ENCODE data around the gene NRDE2. TPM values are rescaled to one million over a fixed set of nuclear protein-coding genes. Genes with fewer than 3 reads are reported as not detected.
"Not testable (repeated sequence)": the region's sequence is repeated elsewhere in the genome, so short reads cannot be mapped to it uniquely, and the experiment has no call there.

The NRDE2 gene
- total RNA-seq, 1 experiment from 2014 or later: 8.6 TPM

DNA sequence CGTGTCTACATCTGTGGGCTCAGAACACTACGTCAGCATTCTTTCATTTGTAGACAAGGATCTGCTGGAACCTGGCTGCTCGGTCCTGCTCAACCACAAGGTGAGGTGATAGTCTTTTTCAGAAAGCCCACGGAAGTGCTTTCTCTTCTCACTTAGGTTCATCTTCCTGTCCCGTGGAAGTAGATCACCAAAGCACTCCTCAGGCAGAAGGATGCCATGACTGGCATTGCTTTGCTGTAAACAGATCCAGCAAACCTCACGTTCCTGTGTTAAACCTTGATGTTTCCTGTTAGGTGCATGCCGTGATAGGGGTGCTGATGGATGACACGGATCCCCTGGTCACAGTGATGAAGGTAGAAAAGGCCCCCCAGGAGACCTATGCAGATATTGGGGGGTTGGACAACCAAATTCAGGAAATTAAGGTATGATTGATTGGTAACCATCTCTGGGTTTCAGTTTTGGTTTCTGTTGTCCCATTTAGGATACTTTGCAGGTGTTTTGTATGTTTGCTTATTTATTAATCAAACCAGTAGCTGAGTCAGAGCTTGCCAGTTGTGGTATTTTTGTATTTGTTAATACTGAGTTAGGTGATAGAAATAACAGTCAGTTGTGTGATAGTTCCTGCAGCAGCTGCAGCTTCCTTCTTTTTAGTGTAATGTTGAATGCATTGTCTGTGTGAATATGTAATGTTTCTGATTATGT is 67.8 kb downstream of the NRDE2 start:
- no peak for DNase-seq (ENCODE audit: low read depth in 1 of 2, low spot score in 2 of 2)

DNA sequence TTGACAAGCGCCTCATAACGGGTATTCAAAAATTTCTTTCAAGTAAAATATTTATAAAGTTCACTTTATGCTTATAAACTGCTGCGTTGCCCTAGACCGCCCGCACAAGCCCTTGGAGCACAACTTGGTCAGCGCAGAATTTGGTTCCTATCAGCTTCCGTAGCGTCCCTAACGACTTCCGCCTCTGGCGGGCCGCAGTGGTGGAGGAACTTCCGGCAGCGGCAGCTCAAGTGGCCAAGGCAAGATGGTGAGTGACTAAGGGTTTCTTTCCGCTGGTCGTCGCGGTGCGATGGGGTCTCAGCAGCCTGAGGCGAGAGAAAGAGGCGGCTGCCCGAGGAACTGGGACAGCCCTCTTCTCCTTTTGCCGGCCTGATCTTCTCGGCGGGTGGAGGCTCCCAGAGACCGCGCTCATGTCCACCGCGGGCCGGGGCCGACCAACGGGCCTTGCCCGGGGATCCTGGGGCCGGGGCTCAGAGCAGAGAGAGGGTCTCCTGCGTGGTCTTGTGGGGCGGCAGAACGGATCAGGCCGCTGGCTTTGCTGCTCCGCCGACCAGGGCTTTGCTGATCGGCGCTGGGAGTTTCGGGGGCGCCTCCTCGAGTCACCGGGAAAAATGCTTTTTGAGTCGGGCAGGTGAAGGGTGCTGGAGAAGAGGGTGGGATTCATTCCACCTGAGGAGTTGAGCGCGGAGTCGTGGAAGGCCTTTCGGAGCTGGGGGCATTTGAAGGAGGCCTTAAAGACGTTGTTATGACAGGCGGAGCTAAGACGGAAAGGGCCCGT is 75.2 kb downstream of the NRDE2 start, which contains the start of gene PSMC1:
Gene PSMC1 (plus strand): TSS at position 200 of the 778 bp plus-strand sequence. CDS start 45 bp downstream, at position 245.
- peaks cover 8% of the 10 kb centered on the region; the same call in 1 of the 2 replicates for H3K4me1 ChIP-seq (replicated peaks)
- H3K36me3 ChIP-seq: peaks cover 47% of the 10 kb centered on the region
- H3K27me3 ChIP-seq (replicated peaks): no peaks in the 10 kb centered on the region
- peak within 1 kb of the TSS; percentile 87 for H3K4me3 ChIP-seq
- H3K9me3 ChIP-seq (replicated peaks): no peaks in the 10 kb centered on the region
- H3K27ac ChIP-seq: peak within 1 kb of the TSS; percentile 97
- DNase-seq (ENCODE audit: low read depth in 1 of 2, low spot score in 2 of 2): peak; percentile 73 to 90

More for the DNA sequence above, 67.8 kb downstream of the NRDE2 start:
- H3K9me3 ChIP-seq (replicated peaks): no peaks in the 10 kb centered on the region
- H3K27ac ChIP-seq: no peak overlapping the region
- no peak overlapping the region for H3K4me3 ChIP-seq
- H3K4me1 ChIP-seq (replicated peaks): no peaks in the 10 kb centered on the region
- no peaks in the 10 kb centered on the region for H3K27me3 ChIP-seq (replicated peaks)
- peaks cover 90% of the 10 kb centered on the region for H3K36me3 ChIP-seq

DNA sequence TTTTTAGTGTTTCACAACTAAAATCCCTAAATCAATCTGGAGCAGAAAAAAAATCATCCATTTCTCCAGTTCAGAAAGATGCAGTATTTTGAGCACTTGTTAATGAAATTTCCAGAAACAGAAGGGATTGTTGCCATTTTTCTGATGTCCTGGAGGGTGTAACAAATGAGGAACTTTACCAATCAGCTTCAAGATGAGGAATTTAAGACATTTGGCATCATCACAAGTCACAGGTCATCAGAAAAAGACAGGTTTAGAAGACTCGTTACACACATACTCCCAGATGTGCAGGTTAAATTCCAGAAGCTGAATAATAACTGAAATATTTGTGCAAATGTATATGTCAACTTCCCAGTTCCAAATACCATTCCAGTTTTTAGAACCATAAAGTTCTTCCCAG is 75.9 kb downstream of the NRDE2 start:
- DNase-seq (ENCODE audit: low read depth in 1 of 2, low spot score in 2 of 2): no peak
- H3K4me1 ChIP-seq (replicated peaks): peaks cover 8% of the 10 kb centered on the region; the same call in 1 of the 2 replicates
- H3K27me3 ChIP-seq (replicated peaks): no peaks in the 10 kb centered on the region
- H3K36me3 ChIP-seq: peaks cover 40% of the 10 kb centered on the region
- no peaks in the 10 kb centered on the region for H3K9me3 ChIP-seq (replicated peaks)
- peak overlapping the region; percentile 87 for H3K4me3 ChIP-seq
- H3K27ac ChIP-seq: peak overlapping the region; percentile 97; the same call in 1 of the 2 replicates

DNA sequence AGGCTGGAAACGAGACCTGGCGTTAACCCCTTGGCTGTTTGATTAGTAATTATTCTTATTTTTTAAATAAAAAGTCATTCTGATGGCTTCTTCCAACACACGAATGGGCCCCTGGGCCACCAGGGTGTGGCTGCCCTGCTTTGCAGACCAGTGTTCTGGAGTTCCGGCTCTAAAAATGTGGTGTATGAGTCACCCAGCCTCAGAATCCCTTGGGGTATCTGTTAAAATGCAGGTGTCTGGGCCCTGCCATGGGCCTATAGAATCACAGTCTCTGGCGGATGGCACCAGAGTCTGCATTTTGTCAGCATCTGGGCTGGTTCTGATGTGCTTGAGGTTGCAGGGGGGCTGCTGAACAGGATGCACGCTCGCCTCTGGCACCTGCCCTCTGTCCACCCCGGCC is 77.9 kb downstream of the NRDE2 start:
- Histone ChIP-seq H3K27ac (no peak overlapping the region), H3K27me3 (replicated peaks) (no peaks in the 10 kb centered on the region), H3K36me3 (peaks cover 20% of the 10 kb centered on the region), H3K4me1 (replicated peaks) (peaks cover 8% of the 10 kb centered on the region; the same call in 1 of the 2 replicates), H3K9me3 (replicated peaks) (no peaks in the 10 kb centered on the region), H3K4me3 (no peak overlapping the region)
- DNase-seq (ENCODE audit: low read depth in 1 of 2, low spot score in 2 of 2): no peak

DNA sequence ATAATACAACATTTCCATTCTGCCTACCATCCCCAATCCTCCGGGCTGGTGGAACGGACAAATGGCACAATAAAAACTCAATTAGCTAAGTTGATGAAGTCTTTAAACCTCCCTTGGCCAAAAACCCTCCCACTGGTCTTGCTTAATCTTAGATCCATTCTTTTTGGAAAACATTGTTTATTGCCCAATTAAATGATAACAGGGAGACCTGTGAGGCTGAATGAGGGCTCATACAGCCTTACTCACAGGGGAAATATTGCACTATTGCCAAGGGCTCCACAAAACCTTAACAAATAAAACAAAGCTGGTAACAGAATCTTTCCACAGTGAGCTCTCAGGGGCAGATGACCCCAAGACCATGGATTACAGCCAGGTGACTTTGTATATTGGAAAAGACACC is 83.1 kb downstream of the NRDE2 start:
- no peak for DNase-seq (ENCODE audit: low read depth in 1 of 2, low spot score in 2 of 2)

GRCh38 chr14:90247441-90247840 is 84.3 kb downstream of the NRDE2 start:
- not testable (repeated sequence) for H3K4me1 ChIP-seq (replicated peaks); DNase-seq (ENCODE audit: low read depth in 1 of 2, low spot score in 2 of 2); H3K4me3 ChIP-seq; H3K27ac ChIP-seq; H3K36me3 ChIP-seq; H3K9me3 ChIP-seq (replicated peaks); H3K27me3 ChIP-seq (replicated peaks)

More for the DNA sequence above, 83.1 kb downstream of the NRDE2 start:
- Histone ChIP-seq H3K4me3 (no peak overlapping the region), H3K27ac (no peak overlapping the region), H3K36me3 (no peaks in the 10 kb centered on the region), H3K4me1 (replicated peaks) (no peaks in the 10 kb centered on the region), H3K9me3 (replicated peaks) (no peaks in the 10 kb centered on the region), H3K27me3 (replicated peaks) (no peaks in the 10 kb centered on the region)

DNA sequence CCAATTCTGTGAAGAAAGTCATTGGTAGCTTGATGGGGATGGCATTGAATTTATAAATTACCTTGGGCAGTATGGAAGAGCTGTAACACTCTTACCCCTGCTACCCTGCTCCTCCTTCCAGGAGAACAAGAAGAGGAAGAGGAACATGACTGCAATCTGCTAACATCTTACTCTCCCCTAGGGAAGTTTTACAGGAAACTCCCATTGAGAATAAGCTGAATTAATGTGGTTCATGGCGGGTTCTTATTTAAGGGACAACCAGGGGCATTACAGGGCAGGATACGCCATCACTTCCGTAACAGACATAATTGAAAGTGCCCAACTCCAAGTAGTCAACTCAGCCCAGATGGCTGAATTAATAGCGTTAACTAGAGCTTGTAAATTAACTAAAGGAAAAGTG is 84.8 kb downstream of the NRDE2 start:
- H3K4me1 ChIP-seq (replicated peaks): no peaks in the 10 kb centered on the region
- no peak for DNase-seq (ENCODE audit: low read depth in 1 of 2, low spot score in 2 of 2)
- H3K27me3 ChIP-seq (replicated peaks): no peaks in the 10 kb centered on the region
- H3K27ac ChIP-seq: no peak overlapping the region
- no peaks in the 10 kb centered on the region for H3K9me3 ChIP-seq (replicated peaks)
- H3K4me3 ChIP-seq: no peak overlapping the region
- no peaks in the 10 kb centered on the region for H3K36me3 ChIP-seq

GRCh38 chr14:90242444-90242843 is 89.3 kb downstream of the NRDE2 start:
- Histone ChIP-seq H3K9me3 (replicated peaks) (peaks cover 6% of the 10 kb centered on the region), H3K27me3 (replicated peaks) (no peaks in the 10 kb centered on the region), H3K36me3 (no peaks in the 10 kb centered on the region), H3K4me1 (replicated peaks) (no peaks in the 10 kb centered on the region), H3K4me3 (no peak overlapping the region), H3K27ac (no peak overlapping the region)
- no peak for DNase-seq (ENCODE audit: low read depth in 1 of 2, low spot score in 2 of 2)

- no peak for DNase-seq (ENCODE audit: low read depth in 1 of 2, low spot score in 2 of 2)
- H3K9me3 ChIP-seq (replicated peaks): peaks cover 6% of the 10 kb centered on the region
Measured at GRCh38 chr14:90239139-90239538, 92.6 kb downstream of the NRDE2 start.

DNA sequence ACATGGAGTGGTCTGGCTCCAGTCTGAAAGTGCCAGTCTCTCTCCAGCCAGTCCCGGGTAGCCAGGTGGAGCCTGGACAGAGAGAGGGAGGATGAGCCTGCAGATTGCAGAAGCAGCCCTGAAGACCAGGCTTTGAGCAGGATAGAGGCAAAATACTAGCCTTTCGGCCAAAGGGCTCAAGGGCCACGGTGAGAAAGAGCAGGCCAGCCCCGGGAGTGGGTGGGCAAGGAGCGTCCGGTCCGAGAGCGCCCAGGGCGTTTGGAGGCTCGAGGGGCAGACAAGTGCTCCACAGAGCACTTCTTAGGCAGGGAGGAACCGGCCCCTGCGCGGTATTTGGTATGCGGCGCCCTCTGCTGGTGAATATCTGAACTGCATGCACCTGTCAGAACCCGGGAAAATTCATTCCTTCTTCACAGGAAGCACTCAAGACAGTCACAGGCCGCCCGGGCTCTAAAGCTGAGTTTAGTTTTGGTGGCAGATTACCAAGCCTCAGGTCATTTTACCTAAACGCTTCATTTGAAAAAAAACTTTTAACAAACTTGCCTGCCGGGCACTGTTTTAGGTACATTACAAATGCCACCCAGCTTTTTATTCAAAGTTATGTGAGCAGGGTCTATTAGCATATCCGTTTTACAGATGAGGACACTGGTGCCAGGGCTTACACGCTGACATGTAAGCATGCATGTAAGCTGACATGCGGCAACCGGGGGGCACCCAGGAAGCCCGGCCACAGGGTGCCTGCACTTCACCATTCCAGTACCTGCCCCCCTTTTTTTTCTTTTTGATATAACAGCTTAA is 96.4 kb downstream of the NRDE2 start:
- peaks cover 6% of the 10 kb centered on the region for H3K9me3 ChIP-seq (replicated peaks)
- no peaks in the 10 kb centered on the region for H3K27me3 ChIP-seq (replicated peaks)
- peak; percentile 32 to 50 for DNase-seq (ENCODE audit: low read depth in 1 of 2, low spot score in 2 of 2)
- no peaks in the 10 kb centered on the region for H3K4me1 ChIP-seq (replicated peaks)
- H3K27ac ChIP-seq: no peak overlapping the region
- H3K36me3 ChIP-seq: no peaks in the 10 kb centered on the region
- no peak overlapping the region for H3K4me3 ChIP-seq

More at GRCh38 chr14:90239139-90239538, 92.6 kb downstream of the NRDE2 start:
- Histone ChIP-seq H3K4me1 (replicated peaks) (no peaks in the 10 kb centered on the region), H3K27ac (no peak overlapping the region), H3K27me3 (replicated peaks) (no peaks in the 10 kb centered on the region), H3K36me3 (no peaks in the 10 kb centered on the region), H3K4me3 (no peak overlapping the region)

GRCh38 chr14:90229942-90230341 is 101.8 kb downstream of the NRDE2 start:
- DNase-seq (ENCODE audit: low read depth in 1 of 2, low spot score in 2 of 2); H3K27ac ChIP-seq: not testable (repeated sequence)

GRCh38 chr14:90228478-90228877 is 103.3 kb downstream of the NRDE2 start:
- Histone ChIP-seq H3K27me3 (replicated peaks) (no peaks in the 10 kb centered on the region), H3K27ac (no peak overlapping the region), H3K9me3 (replicated peaks) (no peaks in the 10 kb centered on the region), H3K4me3 (no peak overlapping the region), H3K4me1 (replicated peaks) (no peaks in the 10 kb centered on the region), H3K36me3 (no peaks in the 10 kb centered on the region)
- DNase-seq (ENCODE audit: low read depth in 1 of 2, low spot score in 2 of 2): no peak

More at GRCh38 chr14:90229942-90230341, 101.8 kb downstream of the NRDE2 start:
- not testable (repeated sequence) for H3K9me3 ChIP-seq (replicated peaks); H3K36me3 ChIP-seq; H3K27me3 ChIP-seq (replicated peaks); H3K4me3 ChIP-seq; H3K4me1 ChIP-seq (replicated peaks)
